HG02588 (cell line): Measurements from ENCODE around the gene MEIS1.

ENCODE experiments used
- ATAC-seq: cut with Tn5 transposase; IDR thresholded peaks from one replicate; pipeline ENCODE4 v1.9.1; 2021; ENCODE audit warnings: mild to moderate bottlenecking, moderate library complexity; ENCODE audit not compliant: unreplicated experiment

Gene MEIS1

DNA sequence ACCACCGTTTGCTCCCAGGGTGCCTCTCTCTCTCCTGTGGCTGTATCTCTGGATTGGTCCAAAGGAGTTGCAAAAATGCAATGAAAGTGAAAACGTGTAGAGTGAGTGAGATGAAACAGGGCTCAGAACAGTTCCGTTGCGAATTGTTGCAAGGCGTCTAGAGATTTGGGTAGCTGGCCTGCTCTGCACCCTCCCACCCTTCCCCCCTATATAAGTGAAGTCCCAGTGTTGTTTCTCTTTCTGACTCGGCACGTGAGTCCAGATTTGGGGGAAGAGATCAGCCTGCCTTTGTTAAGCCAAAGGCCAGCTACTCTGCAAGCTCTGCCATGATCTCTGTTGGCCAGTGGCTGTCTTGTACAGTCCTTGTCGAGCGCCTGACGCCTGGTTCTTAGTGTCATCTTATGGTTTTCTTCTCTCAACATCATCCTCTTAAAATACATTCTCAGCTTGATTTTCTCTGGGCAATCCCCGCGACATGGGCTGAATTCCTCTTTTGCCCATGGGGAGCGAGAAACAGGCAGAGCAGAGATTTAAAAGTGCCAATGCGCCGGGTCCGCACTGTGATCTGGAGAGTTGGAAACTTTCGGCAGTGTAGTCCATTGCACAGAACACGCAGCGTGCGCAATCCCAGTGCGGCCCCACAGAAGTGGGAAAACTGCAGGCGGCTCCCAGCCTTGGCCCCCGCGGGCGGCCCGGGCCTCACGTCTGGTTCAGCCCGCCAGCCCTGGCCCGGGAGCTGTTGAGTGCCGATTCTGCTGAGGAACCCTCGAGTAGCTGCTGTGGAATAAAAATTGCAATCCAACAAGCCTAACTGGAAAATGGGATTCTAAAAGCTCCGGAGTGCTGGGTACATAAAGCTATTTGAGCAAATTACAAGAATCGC is 9.3 kb downstream of the MEIS1 start:
- no peak for ATAC-seq

DNA sequence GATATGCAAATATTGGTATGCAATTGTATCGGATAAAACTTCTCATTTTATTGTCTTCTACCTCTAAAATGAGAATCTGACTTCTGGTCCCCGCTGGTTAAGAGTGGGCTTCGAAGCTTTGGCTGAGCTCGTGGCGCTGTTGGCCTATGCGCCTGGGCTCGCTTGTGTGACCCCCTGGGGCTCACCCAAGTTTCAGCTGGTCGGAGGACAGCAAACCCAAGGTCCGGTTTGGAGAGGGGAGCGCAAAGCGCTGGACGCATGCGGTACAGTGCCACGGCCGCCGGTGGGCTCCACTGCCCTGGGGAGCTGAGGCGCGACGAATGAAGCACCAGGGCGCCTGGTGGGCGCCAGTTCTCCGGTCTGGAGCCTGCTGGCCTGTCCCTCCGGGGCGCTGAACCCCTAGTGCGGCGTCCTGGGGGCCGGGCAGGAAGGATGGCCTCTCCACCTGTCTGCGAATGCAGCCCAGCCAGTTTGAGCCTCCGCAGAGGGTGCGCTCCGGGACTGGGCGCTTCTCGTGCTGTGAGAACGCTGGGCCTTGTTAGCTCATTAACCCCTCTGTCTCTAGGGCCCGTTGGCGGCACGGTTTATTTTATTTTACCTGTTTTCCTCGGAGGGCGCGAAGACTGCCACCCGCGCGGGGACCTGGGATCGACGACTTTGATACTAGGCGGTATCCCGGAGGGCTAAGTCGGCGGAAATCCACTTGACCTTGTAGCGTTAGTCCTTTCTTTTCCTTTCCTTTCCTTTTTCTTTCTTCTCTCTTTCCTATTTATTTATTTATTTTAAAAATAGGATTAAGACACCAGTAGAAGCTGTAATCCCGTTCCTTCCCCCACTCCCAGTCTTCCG is 10.4 kb downstream of the MEIS1 start:
- ATAC-seq: no peak

- no peak for ATAC-seq
Measured at GRCh38 chr2:66445925-66446871, 11.3 kb downstream of the MEIS1 start.

GRCh38 chr2:66446941-66447340 is 12.0 kb downstream of the MEIS1 start:
- ATAC-seq: no peak

GRCh38 chr2:66447677-66448076 is 12.8 kb downstream of the MEIS1 start:
- ATAC-seq: no peak

DNA sequence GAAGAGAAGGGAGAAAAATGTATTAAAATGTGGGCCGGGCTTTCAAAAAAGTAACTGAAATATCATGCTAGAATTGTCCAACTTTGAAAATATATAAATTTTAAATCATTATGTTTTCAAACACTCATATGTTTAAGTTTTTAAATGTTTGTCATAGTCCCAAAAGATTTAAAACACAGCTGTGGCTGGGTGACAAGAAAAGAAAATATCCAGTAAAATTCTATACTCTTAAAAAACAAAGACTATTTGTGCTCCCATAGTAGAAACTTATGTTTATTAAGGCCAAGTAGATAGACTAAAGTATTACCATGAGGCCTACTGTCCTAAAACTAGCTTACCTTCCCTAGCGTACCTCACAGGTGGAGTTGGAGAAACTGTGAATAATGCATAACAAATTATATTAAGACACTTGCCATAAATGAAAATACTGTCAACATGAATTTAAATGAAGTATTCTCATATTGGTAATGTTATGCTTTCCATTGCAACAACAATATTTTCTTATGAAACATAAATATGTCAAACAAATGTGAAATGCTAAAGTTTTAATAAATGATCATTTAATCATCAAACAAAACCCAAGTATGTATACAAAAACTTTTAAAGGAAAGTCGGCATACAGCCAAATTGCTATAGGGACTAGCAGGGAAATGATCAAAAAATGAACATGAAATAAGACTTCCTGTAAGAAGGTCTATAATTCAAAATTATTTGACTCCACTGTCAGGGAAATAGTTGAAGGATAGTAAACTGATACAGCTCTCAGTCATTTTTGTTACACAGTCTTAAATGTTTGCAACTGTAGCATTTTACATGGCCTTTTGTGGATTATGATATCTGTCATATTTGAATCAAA is 13.4 kb downstream of the MEIS1 start:
- ATAC-seq: no peak

DNA sequence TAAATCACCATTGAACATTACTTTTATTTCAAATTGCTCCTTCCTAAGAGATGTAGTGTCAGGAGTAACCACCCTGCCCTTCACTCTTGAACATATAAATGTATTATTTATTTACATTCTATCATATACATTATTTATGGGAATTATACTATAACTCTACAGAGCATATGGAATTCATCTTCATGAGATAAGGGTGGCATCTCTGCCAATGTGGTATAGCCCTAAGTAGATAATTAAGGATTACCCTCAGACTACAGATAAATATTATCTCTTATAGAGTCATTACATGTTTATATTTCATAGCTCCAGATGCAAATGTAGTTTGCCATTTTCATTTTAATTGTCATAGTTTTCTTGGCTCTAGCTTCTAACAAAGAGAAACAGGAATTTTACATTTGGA is 17.3 kb downstream of the MEIS1 start:
- ATAC-seq: no peak

DNA sequence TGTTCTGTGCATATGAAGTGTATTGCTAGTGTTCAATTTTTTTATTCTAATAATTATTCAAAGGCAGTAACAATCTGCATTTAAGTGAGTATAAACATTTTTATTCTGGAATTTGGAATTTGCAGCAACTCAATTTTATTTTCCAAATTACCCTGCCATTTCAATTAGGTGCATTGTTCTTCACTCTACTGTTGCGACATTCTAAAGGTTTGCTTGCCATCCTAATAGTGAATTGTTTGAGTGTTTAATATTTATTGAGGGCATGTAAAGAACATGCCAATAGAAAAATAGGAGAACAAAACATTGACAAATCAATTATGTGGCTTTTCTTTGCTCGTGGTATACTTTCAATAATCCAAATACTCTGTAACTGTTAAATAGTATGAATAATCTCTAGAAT is 18.0 kb downstream of the MEIS1 start:
- no peak for ATAC-seq

DNA sequence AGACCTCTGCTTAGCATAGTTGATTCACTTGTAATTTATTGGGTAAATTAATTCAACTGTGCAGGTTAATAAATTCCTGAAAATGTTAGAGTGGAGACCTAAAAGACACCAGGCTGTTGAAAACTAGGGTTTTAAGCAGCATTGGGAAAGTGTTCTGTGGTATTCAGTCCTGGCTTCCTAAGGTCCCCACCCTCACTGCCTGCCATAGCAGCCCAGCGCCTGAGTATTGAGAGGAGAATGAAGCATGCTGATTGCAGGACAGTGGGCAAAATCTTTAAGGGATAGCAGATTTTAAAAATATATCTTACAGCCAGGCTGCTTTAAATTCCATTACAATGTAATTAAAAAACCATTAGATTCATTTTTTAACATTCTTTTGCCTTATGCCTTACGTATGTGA is 20.6 kb downstream of the MEIS1 start:
- no peak for ATAC-seq

DNA sequence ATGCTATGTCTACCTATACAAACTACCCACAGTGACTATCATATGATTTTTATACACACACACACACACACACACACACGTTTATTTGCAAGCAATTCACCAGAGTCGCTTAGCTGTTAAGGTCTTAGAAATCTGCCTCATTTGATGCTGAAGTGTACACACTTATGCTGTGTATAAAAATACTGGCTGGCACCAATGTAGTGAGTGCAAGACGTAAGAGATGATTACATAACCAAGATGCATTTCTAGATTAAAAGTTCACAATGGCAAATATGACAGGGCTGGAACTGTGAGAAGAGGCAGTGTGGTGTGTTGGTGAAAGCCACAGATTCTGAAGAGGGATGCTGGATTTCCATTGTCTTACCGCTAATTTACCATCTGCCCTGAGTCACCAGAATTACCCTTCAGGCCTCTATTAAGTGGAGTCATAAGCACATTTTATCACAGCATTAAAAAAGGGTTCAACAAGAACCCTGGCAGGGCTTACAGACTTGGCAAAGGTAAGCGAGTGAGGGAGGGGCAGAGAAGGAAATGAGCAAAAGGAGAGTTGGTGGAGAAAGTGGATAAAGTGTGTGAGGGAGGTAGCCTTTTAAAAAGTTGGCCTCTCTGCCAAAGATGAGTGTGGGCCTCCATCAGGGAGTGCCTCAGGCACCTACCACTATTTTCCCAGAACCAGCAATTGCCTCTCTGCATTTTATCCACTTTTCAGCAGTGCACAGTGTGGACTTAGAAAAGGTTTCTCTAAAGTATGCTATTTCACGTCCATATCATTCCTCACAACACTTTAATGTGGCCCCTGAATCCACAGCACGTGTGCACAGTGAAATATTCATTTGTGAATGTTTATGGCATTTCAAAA is 21.5 kb downstream of the MEIS1 start:
- ATAC-seq: no peak

DNA sequence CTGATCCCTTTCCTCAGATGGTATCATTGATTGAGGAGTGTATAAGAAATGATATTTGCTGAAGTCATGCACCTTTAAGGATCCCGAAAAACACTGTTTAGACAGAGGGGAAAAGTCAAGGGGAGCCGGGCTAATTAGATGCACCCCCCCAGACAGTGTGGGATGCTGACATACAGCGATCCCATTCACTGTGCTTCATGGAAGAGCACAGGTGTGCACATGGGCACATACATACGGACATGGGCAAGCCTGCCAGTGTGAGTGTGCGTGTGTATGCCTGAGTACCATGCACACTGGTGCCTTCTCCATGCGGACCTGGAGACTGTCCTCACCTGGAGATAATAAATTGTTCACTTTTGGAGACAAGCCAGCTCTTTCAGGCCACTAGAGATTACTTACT is 22.6 kb downstream of the MEIS1 start:
- no peak for ATAC-seq

DNA sequence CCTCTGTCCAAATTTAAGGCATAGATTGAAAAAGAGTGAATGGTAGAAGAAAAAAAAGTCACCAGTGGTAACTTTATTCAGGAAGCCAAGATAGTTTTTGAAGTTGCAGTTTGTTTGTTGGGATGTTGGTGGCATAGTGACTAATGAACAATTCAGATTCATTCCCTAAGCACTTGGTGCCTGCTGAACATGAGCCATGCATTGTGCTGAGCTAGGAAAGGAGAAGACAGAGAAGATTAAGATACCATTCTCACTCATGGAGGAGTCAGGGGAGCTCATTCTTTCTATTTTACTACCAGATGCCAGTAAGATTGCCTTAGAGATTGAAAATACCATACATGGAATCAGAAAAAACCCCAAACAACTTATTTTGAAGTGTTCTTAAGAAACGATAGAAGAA is 25.1 kb downstream of the MEIS1 start:
- no peak for ATAC-seq

GRCh38 chr2:66461001-66461663 is 26.2 kb downstream of the MEIS1 start:
- ATAC-seq: no peak

DNA sequence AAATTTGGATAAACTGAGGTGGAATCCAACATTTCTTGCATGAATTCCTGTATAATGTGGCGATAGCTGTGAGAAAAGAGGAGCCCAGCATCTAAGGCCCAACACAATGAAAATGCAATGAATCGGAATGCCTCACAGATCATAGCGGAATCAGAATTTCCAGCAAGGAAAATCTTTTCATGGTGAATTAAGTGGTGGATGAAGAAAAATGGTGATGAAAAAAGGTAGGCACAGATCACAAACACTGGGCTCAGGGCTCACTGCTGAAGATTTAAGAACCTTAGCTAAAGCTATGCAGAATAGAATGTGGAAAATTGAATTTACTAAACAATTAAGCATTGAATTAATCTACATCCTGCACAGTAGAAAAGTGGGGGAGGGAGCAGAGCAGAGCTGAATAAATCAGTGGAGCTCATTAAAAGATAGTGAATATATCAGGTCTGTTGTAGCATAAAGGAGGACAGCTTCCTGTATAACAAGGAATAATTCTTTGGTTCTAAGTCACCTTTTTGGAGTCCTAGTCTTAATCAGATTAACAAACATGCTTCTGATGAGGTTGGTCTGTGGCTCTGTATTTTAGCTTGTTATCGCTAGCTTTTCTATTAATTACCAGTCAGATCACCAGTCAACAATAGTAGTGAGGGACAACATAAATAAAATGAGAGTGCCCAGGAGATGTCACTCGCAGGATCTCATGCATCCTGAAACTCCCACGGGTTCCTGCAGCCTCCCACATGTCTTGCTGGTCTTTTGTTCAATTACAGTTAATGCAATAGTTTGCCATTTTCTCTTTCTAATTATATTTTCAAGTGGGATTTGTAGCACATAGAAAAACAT is 27.0 kb downstream of the MEIS1 start:
- ATAC-seq: no peak

GRCh38 chr2:66462501-66462825 is 27.5 kb downstream of the MEIS1 start:
- ATAC-seq: no peak

DNA sequence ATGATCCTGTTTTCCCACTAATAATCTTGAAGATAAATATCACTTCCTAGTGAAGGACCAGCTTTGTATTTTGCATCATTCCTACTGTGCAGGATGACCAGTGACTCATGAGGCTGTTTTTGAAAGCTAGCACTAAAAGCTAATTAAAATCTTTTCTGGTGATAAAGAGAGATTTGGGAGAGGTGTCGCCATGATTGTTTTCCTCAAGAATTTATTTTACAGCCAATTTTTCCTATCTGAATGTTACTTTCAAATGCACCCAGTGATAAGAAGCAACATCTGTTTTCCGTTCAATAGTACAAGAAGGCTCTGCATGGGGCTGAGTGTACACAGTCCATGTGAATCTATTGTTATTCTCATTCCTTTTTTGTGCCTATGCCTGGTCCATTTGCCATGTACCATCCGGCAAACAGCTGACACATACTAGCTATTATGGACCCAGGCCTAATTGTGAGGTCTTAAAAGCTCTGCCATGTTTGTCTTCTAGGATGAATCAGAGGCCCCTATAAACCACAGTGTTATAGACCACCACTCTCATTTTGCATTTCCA is 28.4 kb downstream of the MEIS1 start:
- no peak for ATAC-seq

DNA sequence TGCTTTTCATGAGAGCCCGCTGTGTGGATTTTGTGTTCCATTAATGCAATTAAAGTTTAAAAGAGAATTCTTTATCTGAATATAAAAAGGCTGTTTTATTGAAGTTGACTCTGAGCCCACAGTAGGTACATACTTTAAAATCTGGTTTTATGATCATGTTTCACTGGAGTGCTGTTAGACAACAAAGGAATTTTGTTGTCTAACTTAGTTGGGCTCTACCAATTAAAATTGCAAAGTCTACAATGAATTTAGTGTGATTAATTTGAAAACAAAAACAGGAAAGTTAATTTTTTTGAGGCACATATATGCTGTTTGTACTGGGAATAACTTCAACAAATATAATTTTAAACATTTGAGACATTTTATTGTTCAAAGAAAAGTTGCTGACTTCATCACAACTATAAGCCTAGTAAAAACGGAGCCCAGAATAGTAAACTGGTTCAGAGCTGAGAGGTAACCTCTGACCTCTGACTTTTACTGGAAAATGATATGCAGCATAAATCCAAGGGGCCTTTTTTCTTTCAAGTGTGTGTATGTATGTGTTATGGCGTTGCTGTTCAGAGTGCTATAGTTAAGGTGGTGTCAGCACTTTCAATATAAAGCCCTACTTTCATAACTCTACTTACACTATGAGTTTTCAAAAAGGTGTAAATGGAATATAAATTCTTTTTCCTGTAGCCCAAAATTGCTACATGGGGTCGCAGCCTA is 30.2 kb downstream of the MEIS1 start:
- ATAC-seq: no peak
